NCI-H2107 (cell line): ENCODE data around the gene MT1H.
"Not testable (repeated sequence)": the region's sequence is repeated elsewhere in the genome, so short reads cannot be mapped to it uniquely, and the experiment has no call there.

Experiments
- DNase-seq: peaks from one replicate; lab custom pipeline; 2025; lab: John Stamatoyannopoulos, UW

Gene MT1H

DNA sequence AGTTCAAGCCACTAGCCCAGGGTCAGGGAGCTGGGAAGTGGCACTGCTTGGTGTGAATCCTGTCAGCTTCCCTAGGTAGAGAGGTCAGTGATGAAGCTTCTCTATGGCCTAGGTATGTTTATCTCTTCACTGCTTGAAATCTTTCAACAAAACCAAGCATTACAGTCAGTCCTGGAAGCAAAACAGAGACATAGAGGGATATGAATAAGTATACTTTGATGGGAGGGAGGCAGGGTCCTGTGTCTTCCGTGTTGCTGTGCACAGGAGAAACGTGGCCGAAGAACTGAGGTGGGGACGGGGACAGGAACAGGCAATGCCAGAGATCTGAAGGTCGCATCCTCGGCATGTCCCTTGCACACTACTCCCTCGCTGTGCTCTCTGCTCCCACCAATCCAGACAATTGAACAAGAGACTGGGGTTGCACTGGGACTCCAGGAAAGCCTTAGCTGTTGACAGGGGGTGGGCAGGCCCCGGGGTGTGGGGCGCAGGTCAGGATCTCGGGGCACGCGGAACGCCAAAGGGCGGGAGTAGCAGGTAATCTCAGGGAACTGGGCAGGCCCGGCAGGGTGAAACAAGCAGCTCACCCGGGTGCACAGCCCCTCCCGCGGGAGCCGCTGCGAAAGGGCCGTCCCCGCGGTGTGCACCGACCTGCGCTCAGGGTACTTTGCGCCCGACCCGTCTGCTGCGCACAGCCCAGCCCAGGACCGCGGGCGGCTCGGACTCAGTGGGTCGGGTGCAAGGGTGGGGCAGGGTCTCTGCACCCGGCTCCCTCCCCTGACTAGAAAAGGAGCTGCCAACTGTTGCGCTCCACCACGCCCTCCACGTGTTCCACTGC lies at the start of gene MT1H:
MT1H (plus strand) TSS at position 810 of the 835 bp plus-strand sequence. CDS start 71 bp downstream, outside the sequence.
- no peak for DNase-seq

GRCh38 chr16:56620339-56620897 lies 49.2 kb upstream of the MT1H start:
- no peak for DNase-seq

- DNase-seq, result not testable (repeated sequence)
Measured at GRCh38 chr16:56621665-56622445, 47.8 kb upstream of the MT1H start.

- not testable (repeated sequence) for DNase-seq
Measured at GRCh38 chr16:56623184-56623583, 46.4 kb upstream of the MT1H start.

GRCh38 chr16:56623637-56624036 lies 46.0 kb upstream of the MT1H start:
- no peak for DNase-seq

GRCh38 chr16:56625140-56625942 lies 44.3 kb upstream of the MT1H start, which contains the start of gene MT1E:
TSS of gene MT1E (plus strand) at chr16:56625781. CDS start at chr16:56625852, 71 bp downstream.
- no peak for DNase-seq

- no peak for DNase-seq
Measured at GRCh38 chr16:56625943-56626654, 43.5 kb upstream of the MT1H start.

DNA sequence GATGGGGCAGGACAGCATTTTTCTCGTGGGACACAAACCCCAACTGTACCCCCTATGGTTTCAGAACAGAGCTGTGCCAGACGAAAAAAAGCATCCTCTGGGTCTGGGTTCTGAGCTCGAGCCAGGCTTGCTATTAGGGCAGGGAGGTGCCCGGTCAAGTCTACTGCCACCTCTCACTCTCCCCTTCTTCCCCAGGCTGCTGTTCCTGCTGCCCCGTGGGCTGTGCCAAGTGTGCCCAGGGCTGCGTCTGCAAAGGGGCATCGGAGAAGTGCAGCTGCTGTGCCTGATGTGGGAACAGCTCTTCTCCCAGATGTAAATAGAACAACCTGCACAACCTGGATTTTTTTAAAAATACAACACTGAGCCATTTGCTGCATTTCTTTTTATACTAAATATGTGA lies 42.9 kb upstream of the MT1H start:
- DNase-seq, result no peak

DNA sequence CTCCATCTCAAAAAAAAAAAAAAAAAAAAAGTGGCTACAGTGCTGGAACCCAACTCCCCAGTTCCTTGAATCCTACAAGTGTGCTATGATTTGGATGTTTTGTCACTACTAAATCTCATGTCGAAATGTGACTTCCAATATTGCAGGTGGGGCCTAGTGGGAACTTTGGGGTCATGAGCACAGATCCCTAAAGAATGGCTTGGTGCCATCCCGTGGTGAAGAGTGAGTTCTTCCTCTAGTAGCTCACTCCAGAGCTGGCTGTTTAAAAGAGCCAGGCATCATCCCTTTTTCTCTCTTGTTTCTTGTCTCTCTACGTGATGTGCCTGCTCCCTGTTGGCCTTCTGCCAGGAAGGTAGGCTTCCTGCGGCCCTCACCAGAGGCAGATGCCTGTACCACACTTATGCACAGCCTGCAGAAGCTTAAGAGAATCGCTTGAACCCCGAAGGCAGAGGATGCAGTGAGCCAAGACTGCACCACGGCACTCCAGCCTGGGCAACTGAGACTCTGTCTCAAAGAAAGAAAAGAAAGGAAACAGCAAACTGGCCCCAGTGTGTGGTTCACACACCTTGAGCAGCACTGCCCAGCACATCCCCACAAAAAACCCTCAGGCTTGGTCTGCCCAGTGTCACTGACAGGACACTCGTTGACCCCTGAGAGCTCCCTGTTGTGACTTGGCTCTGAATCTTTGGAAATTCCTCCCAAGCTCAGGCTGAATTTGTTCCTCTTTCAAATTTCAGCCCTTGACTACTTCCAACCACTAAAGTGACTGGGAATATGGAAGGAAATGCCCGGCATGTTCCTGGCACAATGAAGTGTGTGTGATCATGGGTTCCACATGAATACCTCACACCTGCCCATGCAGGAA lies 40.9 kb upstream of the MT1H start:
- DNase-seq, result no peak

DNA sequence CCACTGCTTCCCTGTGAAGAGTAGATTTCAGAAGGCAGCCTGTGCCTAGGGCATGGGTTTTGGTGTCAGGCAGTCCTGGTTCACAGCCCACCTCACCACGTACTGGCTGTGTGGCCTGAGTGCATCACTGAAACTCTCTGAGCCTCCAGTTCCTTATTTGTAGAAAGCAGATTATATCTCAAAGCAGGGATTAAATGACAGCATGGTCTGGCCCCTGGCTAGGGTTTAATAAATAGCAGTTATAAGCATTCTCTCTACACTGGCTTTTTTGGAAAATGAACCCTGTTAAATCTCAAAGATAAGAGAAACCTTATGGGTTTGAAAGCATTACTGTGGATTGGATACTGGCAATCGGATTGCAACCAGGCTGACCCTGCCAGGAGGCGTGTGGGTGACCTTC lies 40.1 kb upstream of the MT1H start:
- no peak for DNase-seq

GRCh38 chr16:56630134-56630533 lies 39.5 kb upstream of the MT1H start:
- no peak for DNase-seq

- no peak for DNase-seq
Measured at GRCh38 chr16:56631197-56631596, 38.4 kb upstream of the MT1H start.

DNA sequence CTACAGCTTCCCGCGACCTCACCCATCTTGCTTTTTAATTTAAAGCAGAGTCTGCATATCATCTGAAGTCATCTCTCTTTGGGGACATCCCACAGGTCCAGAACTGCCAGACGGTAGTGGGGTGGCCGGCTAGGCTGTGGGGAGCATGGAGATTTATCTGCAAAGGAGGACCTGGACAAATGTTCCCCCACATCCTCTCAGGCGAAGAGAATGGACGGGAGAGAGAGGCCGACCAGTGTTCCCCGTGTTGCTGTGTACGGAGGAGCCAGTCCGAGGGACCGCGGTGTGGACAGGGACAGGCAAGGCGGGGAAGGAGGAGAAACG lies 37.8 kb upstream of the MT1H start:
- DNase-seq, result no peak

- no peak for DNase-seq
Measured at GRCh38 chr16:56632156-56632847, 37.3 kb upstream of the MT1H start, which contains the start of gene MT1M. TSS of gene MT1M (plus strand) at chr16:56632659. CDS start at chr16:56632732, 73 bp downstream.

DNA sequence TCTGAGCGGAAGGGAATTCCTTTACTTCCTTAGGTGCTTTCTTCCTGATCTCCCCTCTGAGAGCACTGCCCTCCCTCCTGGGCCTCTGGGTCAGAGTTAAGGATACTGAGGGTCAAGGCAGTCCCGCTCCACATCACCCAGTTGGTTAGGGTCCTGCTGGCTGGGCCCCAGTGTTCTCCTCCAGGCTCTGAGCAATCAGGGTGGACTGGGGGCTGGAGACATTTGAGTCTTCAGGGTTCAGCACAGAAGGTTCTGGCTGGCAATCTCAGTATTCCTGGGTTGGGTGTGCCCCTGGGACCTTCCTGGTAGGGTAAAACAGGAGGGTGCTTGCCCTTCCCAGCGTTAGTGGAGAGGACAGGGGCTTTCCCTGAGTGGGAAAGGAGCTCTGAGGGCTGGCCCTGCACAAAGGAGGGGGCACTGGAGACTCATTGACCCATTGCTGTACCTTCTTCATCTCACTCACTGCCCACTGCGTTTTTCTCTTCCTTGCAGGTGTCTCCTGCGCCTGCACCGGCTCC lies 36.7 kb upstream of the MT1H start:
- DNase-seq, result no peak

- no peak for DNase-seq
Measured at GRCh38 chr16:56633535-56633934, 36.1 kb upstream of the MT1H start.

DNA sequence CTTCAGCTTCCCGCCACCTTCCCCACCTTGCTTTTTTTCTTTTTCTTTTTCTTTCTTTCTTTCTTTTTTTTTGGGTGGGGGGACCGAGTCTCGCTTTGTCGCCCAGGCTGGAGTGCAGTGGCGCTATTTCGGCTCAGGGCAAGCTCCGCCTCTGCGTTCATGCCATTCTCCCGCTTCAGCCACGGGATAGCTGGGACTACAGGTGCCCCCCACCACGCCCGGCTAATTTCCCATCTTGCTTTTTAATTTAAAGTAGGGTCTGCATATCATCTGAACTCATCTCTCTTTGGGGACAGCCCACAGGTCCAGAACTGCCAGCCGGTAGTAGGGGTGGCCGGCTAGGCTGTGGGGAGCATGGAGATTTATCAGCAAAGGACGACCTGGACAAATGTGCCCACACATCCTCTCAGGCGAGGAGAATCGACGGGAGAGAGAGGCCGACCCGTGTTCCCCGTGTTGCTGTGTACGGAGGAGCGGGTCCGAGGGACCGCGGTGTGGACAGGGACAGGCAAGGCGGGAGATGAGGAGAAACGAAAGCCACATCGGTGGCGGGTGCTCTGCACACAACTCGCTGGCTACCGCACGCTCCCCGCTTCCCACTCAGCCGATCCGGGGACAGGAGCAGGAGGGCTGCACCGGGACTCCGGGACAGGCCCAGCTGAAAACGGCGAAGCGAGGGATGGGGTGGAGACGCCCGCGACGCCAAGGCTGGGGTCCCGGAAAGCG lies 34.7 kb upstream of the MT1H start:
- DNase-seq, result no peak

GRCh38 chr16:56635441-56635967 lies 34.1 kb upstream of the MT1H start:
- no peak for DNase-seq
